ENCODE measurements around the gene CYP8B1.

DNA sequence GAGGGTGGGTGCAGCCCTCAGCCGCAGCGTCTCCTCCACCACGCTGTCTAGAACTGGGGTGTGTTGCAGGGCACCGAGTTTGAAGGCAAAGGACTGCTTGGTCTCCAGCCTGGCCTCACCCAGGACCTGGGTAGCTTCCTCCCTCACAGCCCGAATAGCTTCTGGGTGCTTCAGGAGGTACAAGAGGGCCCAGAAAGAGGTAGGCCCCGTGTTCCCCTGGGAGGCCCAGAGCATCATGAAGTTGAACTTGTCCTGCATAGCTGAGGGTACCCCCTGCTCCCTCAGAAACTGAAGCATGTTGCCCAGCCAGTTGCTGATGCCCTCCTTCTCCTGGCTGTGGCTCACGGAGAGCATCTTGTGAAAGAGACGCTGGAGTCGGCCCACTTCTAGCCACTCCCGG, 930 bp downstream of the CYP8B1 start:
- no peak for TF ChIP-seq CTCF (optimal IDR thresholded peaks at IDR 0.05 in 1 of 3, IDR thresholded peaks at IDR 0.05 in 1 of 3, conservative IDR thresholded peaks at IDR 0.05 in 1 of 3; ENCODE audit: extremely low read depth in 1 of 3, insufficient read depth in 2 of 3, low read length in 3 of 3)
- no peak for TF ChIP-seq EZH2 (IDR thresholded peaks at IDR 0.05; ENCODE audit: low read length)

All from keratinocyte (primary cell).